IPS DF 4.7 (cell line): ENCODE data around the gene ASB8.

Experiments used
- DNase-seq: peaks from one replicate; pipeline ENCODE4 v3.0.0-alpha.2; 2013; ENCODE audit warnings: low spot score; ENCODE audit errors: extremely low read depth

The ASB8 gene

GRCh38 chr12:48157018-48157888 is at the start of gene ASB8:
Gene ASB8, minus strand, starts transcription at chr12:48157515. Its CDS starts 4,019 bp downstream, at chr12:48153496.
- DNase-seq: peak; percentile 99

- DNase-seq: no peak
Observed at GRCh38 chr12:48203192-48203591, 45.9 kb upstream of the ASB8 start, which contains the start of gene OR10AD1. Gene OR10AD1, minus strand, starts transcription at chr12:48203292. Its CDS starts 0 bp downstream, at chr12:48203292.

- DNase-seq: no peak
Observed at GRCh38 chr12:48202766-48203165, 45.5 kb upstream of the ASB8 start.

GRCh38 chr12:48201516-48201915 is 44.2 kb upstream of the ASB8 start:
- DNase-seq: no peak

- no peak for DNase-seq
Observed at GRCh38 chr12:48201091-48201490, 43.8 kb upstream of the ASB8 start.

DNA sequence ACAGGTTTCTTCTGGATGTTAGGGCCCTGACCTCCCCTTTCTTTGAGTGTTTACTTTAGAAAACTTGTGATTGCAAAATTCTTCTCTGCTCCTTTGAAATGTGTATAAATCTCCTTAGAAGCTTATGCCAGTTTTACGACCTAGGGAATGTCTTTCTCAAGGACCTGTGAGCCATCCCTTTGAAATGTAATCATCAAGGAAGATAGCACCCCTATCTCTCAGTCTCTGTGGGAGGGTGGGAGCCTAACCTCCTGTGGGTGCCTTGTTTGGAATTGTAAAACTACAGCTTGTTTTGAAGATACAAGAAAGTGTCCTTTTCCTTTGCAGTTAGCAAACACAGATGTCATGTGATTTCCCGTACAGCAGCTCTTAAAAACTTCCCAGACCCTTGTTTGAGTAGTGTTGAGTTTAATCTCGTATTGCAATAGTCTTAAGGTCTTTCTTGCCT is 42.5 kb upstream of the ASB8 start:
- DNase-seq: no peak

- no peak for DNase-seq
Observed at GRCh38 chr12:48198985-48199384, 41.7 kb upstream of the ASB8 start.

GRCh38 chr12:48198672-48198971 is 41.3 kb upstream of the ASB8 start:
- DNase-seq: no peak

- DNase-seq: peak; percentile 96
Observed at GRCh38 chr12:48197971-48198671, 40.8 kb upstream of the ASB8 start.

DNA sequence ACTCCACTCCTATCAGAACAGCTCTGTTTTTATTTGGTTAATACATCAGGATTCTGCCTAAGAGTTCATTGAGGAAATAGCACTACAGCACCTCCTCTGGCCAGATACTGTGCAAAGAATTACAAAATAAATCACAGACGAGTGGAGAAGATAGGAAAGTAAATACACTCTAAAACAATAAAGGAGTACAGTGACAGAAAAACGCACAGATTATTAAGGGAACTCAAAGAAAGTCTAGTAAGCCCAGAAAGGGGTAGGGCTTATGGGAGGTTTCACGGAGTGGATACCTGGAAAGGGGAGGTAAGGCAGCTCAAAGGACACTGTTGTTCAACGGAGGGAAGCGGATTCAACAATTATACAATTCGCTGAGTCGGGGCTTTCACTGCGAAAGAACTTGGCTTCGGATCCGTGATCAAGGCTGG is 40.2 kb upstream of the ASB8 start:
- DNase-seq: no peak

- no peak for DNase-seq
Observed at GRCh38 chr12:48194799-48195201, 37.5 kb upstream of the ASB8 start.

DNA sequence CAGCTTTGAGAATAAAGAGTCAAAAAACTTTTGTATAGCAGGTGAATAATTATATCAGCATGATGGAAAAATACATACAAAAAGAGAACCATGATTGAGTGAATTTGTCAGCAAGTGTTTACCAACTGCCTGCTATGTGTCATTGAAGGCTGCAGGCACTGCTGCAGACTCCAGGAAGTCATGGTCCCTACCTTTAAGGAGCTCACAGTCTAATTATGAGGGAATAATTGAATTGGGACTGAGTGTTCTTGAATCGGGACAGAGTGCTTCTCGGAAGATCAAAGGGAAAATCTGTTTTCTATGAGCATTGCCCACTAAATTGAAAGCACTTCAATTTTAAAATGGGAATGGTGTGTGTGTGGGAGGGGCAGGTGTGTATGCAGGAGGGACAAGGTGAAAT is 36.3 kb upstream of the ASB8 start:
- no peak for DNase-seq

- no peak for DNase-seq
Observed at GRCh38 chr12:48192861-48193260, 35.5 kb upstream of the ASB8 start.

DNA sequence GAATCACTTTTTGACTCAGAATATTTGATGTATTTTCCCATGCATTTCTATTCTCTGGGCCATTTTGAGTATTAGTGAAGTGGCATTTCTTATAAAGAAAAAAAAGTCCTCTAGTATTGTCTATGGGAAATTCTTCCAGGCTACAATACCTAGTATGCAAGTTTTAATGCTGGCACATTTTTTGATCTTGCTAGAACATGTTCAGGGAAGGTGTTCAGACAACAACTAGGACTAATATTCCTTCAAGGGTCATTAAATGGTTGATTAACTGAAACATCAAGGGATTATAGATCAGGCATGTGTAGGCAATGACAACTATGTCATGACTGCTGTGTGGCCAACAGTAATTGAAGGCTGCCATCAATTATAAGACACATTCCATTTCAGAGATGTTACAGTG is 33.8 kb upstream of the ASB8 start:
- DNase-seq: no peak

DNA sequence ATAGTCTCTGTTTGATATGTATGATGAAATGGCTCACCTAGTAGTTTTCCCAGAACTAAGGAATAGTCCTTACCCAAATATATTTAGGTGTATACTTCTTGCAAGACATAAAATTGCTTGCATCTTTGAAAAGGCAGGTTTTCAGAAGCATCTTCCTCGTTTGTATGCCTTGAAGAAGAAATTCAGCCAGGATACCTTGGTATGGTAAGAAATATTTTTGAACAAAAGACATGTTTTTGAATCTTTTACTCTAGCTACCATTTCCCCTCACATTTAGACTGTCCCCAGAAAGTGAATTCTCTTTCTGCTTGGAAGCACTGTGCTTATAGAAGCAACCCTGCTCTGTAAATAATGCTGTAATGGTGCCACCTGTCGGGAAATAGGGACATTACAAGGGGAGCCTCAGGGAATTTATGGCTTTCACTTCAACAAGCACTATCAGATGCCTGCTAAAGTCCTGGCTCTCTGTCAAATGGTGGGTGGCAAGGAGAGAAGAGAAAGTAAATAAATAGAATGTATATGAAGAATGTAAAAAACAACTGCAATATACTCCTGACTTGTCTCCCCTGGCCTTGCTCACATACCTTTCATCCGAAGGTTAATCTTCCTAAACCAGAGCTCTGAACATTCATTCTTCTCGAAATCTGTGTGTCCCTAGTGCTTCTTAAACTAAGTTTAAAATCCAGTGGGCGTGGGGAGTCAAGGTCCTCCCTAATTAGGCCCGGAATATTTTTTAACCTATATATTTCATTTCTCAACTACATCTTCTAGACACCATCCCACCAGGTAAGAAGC is 32.2 kb upstream of the ASB8 start:
- no peak for DNase-seq

DNA sequence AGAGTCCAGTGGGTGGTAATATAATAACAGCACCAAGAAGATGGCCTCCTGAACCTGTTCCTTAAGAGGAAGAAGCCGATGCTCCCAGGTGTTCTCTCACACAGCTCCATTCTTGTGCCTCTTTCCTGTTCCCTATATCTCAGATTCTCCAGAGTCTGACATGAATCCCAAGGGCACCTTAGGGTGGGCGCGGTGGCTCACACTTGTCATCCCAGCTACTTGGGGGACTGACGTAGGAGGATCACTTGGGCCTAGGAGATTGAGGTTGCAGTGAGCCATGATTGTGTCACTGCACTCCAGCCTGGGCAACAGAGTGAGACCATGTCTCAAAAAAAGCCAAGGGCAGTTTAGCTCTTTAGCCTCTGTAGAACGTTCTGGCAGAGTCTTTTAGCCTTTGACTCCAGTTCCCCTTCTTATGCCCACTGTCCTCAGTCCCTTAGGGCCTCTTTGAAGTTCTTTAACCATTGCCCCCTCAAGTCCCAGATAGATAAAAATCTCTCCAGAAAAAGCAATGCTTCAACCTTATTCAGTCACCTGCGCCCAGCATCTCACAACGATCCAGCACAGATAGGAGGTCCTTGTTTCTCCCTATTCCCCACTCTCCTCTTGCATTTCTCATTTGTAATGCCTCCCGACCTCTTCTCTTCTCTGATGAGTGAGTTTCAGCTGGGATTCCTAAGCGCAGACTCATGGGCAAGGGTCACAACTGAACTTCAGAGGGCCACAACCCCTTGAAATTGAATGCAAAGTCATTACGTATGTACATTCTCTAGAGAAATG is 30.8 kb upstream of the ASB8 start:
- no peak for DNase-seq

DNA sequence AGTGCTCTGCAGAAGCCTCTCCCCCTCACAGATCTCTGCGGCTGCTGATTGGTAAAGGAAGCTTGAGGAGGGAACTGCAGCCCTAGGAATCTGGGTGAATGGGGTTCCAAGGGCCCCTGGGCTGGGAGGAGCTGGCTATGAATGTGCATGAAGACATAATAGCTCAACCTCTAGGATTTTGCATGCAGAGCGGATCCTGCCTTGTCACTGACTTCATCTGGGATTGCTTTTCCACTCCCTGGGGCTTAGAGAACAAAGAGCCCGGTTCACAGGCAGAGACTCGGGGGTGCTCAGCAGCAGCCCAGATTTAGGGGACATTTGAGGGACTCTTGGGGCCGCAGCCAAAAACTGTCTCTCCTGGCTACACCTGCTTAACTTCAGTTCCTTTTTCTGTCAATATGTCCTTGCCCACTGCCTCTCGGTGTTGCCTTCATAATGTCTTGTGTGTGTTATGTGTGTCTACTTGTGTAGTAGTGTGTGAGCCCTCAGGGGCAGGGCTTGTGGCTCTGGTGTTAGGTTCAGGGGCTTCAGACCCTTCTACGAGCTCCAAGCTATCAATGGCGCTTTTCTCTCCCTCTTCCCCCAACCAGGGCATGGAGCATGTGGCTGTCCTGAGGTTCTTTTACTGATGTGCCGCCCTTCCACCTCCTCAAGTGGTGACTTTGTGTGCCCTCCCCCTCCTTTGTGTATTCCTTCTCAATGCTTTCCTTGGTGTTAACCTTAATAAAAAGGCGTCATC is 28.0 kb upstream of the ASB8 start:
- DNase-seq: no peak

- no peak for DNase-seq
Observed at GRCh38 chr12:48184549-48184922, 27.2 kb upstream of the ASB8 start.

DNA sequence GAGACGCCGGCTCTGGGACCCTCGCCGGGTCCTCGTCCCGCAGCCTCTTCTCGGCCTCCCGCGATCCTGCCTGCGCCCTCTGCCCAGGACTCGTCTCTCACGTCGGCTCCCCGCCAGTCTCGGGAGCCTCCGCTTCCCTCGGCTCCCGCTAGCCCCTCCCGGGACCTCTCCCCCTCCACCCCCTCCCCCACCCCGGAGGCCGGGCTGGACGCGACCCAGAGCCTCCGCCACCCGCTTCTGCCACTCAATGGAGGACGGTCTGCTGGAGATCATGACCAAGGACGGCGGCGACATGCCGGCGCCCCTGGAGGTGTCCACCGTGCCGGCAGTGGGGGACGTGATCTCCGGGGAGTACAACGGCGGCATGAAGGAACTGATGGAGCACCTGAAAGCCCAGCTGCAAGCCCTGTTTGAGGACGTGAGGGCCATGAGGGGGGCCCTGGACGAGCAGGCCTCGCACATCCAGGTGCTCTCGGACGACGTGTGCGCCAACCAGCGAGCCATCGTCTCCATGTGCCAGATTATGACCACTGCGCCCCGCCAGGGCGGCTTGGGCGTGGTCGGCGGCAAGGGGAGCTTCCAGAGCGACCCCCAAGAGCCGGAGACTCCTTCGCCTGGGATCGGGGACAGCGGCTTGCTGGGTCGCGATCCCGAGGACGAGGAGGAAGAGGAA is 26.7 kb upstream of the ASB8 start:
- no peak for DNase-seq
